Stimulated activated memory B cell treated with anti-CD40 and anti-IgM and Interleukin-4, amounts not matched to agents 10 μg/mL and 1 μg/mL and 100 μg/mL, for 72 hours (primary cell): ENCODE results near the gene SPAG6.

Experiments
- ATAC-seq: fragments of 150-1000 bp; cut with Tn5 transposase; 2 replicates; pipeline ENCODE4 v1.10.0; 2021
- H3K27ac Mint-ChIP-seq: one replicate; pipeline ENCODE4 v1.8.0; 2022; ENCODE audit warnings: mild to moderate bottlenecking, mixed read lengths
- H3K27me3 Mint-ChIP-seq: one replicate; pipeline ENCODE4 v1.8.0; 2022; ENCODE audit warnings: mixed read lengths
- H3K36me3 Mint-ChIP-seq: one replicate; pipeline ENCODE4 v1.8.0; 2022; ENCODE audit warnings: mixed read lengths
- H3K4me1 Mint-ChIP-seq: one replicate; pipeline ENCODE4 v1.8.0; 2022; ENCODE audit warnings: mixed read lengths
- H3K4me3 Mint-ChIP-seq: one replicate; pipeline ENCODE4 v1.8.0; 2022; ENCODE audit warnings: mild to moderate bottlenecking, moderate library complexity, mixed read lengths
- H3K9me3 Mint-ChIP-seq: one replicate; pipeline ENCODE4 v1.8.0; 2022; ENCODE audit warnings: mixed read lengths

Gene SPAG6

DNA sequence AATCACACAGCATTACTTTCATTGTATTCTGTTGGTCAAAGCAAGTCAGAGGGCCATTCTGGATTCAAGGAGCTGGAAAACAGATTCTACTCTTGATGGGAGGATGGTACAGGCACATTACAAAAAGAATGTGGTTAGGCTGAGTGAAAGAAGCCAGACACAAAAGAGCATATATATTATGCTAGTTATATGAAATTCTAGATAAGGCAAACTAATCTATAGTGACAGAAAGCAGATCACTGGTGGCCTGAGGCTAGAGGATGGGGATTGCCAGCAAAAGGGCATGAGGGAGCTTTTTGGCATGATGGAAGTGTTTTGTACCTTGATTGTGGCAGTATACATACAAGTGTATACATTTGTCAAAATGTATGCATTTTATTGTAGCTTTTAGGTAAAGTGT, 96.8 kb downstream of the SPAG6 start:
- no peaks in the 10 kb centered on the region for H3K27me3 Mint-ChIP-seq
- no peaks in the 10 kb centered on the region for H3K36me3 Mint-ChIP-seq
- H3K27ac Mint-ChIP-seq: no peak overlapping the region
- ATAC-seq: no peak
- H3K4me1 Mint-ChIP-seq: peaks cover 53% of the 10 kb centered on the region
- no peak overlapping the region for H3K4me3 Mint-ChIP-seq
- no peaks in the 10 kb centered on the region for H3K9me3 Mint-ChIP-seq

DNA sequence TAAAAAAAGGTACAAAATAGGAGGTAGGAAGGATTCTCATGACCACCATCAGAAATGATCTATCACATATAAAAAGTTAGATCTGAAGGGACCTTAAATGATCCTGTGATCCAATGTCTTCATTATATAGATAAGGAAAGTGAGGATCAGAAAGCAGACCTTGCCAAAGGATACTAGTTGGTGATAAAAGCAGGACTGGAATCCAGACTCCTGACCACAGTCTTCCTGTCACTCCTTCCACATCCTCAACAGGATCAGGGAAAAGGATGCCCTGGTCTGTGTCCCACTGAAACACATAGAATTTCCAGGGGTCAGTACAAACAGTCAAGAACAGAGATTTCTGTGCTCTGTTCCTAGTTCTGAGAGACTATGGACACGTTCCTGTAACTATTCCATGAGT, 97.2 kb downstream of the SPAG6 start:
- Mint-ChIP-seq H3K27ac (no peak overlapping the region), H3K4me1 (peaks cover 53% of the 10 kb centered on the region), H3K4me3 (no peak overlapping the region), H3K27me3 (no peaks in the 10 kb centered on the region), H3K9me3 (no peaks in the 10 kb centered on the region), H3K36me3 (no peaks in the 10 kb centered on the region)
- ATAC-seq: no peak

DNA sequence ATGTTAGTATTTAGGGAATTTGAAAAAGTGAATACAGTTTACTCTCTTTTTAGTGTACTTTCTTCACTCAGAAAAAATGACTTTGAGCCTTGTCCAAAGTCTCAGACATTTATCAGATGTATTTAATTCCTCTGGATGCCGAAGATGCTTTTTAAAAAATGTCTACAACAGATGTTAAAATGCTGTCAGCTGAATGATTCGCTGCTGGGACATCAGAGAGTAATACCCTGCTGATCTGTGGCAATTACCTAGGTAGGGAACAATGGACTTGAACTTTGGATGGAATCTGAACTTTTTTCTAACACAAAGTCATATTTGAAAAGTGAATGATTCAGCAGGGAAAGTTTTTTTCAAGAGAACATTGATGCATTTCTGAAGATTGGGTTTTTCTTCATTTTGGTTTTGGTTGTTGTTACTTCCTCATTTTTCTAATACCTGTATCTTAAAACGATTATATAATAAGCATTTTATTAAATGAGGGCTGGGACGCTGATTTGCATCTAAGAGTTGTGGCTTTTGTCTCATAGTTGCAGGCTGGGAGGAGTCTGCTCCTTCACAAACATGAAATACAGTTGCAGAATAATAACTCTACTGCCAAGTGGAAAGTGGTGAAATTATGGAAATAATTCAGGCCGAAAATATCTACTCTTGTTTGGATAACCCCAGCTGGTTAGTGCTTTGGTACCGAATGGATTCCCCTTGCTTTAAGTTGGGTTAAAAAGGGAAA, 98.0 kb downstream of the SPAG6 start:
- H3K27me3 Mint-ChIP-seq: no peaks in the 10 kb centered on the region
- H3K4me3 Mint-ChIP-seq: no peak overlapping the region
- H3K4me1 Mint-ChIP-seq: peaks cover 46% of the 10 kb centered on the region
- H3K27ac Mint-ChIP-seq: no peak overlapping the region
- no peaks in the 10 kb centered on the region for H3K9me3 Mint-ChIP-seq
- peak; percentile 16 for ATAC-seq
- H3K36me3 Mint-ChIP-seq: no peaks in the 10 kb centered on the region

DNA sequence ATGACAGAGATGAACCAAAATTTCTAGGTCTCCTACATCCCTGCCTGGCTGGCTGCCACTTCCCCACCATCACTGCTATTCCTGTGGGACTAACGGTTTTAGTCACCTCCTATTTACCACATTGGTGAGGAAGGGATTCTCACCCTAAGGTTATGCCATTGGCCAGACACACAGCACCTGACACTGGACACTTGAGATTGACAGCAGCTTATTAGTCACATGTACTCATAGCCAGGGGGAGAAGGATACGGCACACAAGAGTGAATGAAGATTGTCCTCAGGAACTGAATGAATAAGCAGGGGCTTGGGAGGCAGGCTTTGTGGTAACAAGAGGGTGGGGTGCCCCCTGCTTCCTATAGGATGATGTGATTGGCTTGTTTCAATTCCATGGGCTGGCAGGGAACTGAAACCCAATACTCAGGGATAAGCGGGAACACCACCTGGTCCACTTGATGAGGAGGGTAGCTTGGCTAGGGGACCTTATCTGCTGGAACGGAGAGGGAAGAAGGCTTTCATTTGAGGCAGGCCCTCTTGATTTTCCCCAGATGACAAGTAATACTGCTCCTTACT, 99.0 kb downstream of the SPAG6 start:
- Mint-ChIP-seq H3K9me3 (no peaks in the 10 kb centered on the region), H3K27me3 (no peaks in the 10 kb centered on the region), H3K4me1 (peaks cover 36% of the 10 kb centered on the region), H3K4me3 (no peak overlapping the region), H3K36me3 (no peaks in the 10 kb centered on the region), H3K27ac (no peak overlapping the region)
- ATAC-seq: no peak

DNA sequence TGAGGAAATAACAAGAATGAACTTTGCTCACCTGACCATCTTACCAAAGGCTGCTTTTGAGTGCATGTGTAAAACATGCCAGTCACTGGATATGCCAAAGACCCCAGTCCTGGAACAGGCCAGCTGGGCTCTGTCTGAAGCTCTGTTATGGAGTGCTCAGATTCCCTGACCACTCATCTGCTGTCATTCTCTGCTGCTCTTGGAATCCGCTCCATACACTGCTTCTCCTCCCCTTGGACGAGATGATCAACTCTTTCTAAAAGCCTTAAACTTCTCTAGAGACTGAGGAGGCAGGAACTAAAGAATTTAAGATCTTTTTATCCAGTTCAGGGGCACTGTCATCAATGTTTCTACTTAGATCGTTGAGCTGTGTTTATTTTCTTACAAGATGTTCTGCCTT, 100.2 kb downstream of the SPAG6 start:
- no peak for ATAC-seq
- Mint-ChIP-seq H3K27me3 (no peaks in the 10 kb centered on the region), H3K36me3 (no peaks in the 10 kb centered on the region), H3K4me3 (no peak overlapping the region), H3K4me1 (peaks cover 27% of the 10 kb centered on the region), H3K9me3 (no peaks in the 10 kb centered on the region), H3K27ac (no peak overlapping the region)

DNA sequence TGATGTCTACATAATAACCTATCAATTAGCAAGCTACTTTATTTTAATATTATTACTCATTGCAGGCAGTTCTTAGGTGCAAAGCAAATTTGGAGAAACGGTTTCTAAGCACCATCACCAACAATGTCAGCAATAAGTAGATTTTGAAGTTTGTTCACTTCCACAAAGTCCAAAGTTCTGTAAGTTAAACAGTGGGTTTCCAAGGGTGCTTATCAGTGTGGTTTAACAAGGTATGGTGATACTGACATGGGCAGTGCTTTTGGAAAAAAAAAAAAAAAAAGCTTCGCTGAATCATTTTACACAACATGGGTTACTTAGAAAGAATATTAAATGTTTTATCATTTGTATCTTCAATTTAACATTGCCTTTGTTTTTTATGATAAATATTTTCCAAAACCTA, 101.8 kb downstream of the SPAG6 start:
- Mint-ChIP-seq H3K27ac (no peak overlapping the region), H3K36me3 (no peaks in the 10 kb centered on the region), H3K4me3 (no peak overlapping the region), H3K9me3 (no peaks in the 10 kb centered on the region), H3K4me1 (peaks cover 16% of the 10 kb centered on the region), H3K27me3 (no peaks in the 10 kb centered on the region)
- no peak for ATAC-seq

DNA sequence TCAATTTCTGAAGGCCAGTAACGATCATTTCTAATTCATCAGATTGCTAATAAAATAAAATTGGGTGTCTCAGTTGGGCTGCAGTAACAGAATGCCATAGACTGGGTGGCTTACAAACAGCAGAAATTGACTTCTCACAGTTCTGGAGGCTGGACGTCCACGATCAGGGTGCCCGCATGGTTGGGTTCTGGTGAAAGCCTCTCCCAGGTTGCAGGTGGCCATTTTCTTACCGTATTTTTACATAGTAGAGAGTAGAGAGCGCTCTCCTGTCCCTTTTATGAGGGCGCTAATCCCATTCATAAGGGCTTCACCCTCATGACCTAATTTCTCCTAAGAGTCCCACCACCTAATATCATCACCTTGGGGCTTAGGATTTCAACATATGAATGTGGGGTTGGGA, 106.0 kb downstream of the SPAG6 start:
- no peak for ATAC-seq
- peaks cover 16% of the 10 kb centered on the region for H3K4me1 Mint-ChIP-seq
- H3K27ac Mint-ChIP-seq: no peak overlapping the region
- H3K27me3 Mint-ChIP-seq: no peaks in the 10 kb centered on the region
- no peak overlapping the region for H3K4me3 Mint-ChIP-seq
- no peaks in the 10 kb centered on the region for H3K36me3 Mint-ChIP-seq
- H3K9me3 Mint-ChIP-seq: no peaks in the 10 kb centered on the region

DNA sequence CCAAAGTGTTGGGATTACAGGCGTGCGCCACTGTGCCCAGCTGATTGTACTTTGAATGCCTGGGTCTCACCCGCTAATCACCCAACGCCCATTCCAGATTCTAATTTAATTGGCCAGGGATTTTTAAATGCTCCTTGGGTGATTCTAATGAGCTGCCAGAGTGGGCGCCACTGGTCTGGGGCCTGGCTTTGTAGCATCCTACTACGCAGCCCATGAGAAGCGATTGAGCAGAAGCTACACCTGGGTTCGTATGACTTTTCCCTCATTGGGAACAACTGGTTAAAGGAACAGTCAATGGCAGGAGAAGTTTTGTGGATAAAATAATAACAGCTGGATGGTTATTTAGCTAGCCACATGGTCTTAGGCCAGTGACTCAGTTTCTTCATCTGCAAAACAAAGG, 108.0 kb downstream of the SPAG6 start:
- ATAC-seq: no peak
- H3K4me3 Mint-ChIP-seq: no peak overlapping the region
- no peak overlapping the region for H3K27ac Mint-ChIP-seq
- H3K9me3 Mint-ChIP-seq: no peaks in the 10 kb centered on the region
- H3K36me3 Mint-ChIP-seq: no peaks in the 10 kb centered on the region
- H3K4me1 Mint-ChIP-seq: peaks cover 23% of the 10 kb centered on the region
- no peaks in the 10 kb centered on the region for H3K27me3 Mint-ChIP-seq

DNA sequence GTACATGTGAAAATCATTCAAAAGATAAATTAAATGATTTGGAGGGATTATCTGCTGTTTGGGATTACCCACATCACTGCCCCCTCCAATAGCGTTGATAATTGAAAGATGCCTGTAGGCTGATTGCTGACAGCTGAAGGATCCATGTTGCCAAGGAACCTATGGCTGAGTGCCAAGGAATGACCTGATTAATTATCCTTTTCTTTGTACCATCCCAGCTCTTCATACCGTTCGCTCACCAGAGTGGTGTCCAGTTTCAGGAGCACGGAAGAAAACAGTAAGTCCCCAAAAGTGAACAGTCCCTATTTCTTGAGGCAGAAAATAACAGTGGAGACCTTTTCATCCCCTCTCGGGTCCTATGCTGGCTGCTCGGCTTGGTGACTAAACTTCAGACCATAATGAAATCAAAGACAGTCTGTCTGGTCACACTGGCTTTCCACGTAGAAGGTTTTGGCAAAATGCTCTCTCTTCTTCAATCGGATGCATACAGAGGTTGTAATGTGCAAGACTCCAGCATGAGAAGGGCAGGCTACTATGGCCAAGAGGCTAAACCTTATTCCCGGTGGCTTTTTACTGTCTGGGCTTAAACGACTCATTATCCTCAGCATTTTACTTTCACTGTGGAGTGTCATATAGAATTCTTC, 108.8 kb downstream of the SPAG6 start:
- Mint-ChIP-seq H3K4me1 (peaks cover 23% of the 10 kb centered on the region), H3K4me3 (no peak overlapping the region), H3K27me3 (no peaks in the 10 kb centered on the region), H3K27ac (peak overlapping the region; percentile 62), H3K9me3 (no peaks in the 10 kb centered on the region), H3K36me3 (no peaks in the 10 kb centered on the region)
- ATAC-seq: no peak

DNA sequence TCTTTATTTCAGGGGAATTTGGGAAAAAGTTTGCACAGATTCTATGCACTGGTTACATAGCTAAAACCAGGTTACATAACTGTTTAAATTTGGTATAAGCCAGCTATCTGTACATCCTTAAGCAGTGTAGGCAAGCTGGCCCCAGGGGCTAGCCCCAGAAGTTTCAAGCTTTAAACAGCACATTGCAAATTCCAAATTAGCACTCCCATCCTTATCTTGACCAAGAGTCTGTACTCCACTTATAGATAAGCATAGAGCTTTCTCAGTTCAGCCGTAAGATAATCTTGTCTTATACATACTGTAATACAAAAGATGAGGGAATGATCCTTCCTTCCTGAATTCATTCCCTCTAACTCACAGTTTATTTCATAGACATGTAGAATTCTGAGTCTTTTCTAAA, 109.3 kb downstream of the SPAG6 start:
- H3K4me1 Mint-ChIP-seq: peaks cover 28% of the 10 kb centered on the region
- ATAC-seq: no peak
- H3K27me3 Mint-ChIP-seq: no peaks in the 10 kb centered on the region
- no peaks in the 10 kb centered on the region for H3K9me3 Mint-ChIP-seq
- peak overlapping the region; percentile 62 for H3K27ac Mint-ChIP-seq
- H3K36me3 Mint-ChIP-seq: no peaks in the 10 kb centered on the region
- no peak overlapping the region for H3K4me3 Mint-ChIP-seq

DNA sequence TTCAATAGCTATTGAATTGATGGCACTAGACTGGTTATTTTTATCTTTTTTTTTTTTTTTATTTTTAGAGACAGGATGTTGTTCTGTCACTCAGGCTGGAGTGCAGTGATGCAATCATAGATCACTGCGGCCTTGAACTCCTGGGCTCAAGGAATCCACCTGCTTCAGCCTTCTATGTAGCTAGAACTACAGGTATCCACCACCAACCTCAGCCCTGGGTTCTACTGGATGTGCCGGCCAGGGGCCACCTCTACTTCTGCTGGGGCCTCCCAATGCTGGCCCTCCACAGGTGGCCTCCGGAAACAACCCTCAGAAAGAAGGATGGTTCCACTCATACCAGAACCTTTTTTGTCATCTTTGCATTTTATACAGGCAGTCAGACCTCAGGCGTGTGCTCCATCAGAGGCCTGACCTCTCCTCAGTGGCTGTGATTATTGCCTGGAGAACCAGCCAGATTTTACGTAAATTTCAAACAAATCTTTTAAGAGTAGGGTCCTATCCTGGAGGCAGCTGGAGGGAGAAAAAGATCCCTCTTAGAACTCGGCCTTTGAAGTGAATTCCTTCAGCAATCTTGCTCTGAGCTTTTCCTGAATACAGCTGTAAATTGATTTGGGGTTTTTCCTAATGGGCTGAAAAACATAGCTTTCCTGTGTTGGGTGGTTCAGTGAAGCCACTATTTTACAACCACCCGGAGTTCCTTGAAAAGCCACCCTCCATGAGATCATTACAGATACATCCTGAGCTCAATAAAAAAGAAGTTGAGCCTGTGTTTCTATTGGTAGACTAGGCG, 110.0 kb downstream of the SPAG6 start:
- Mint-ChIP-seq H3K4me1 (peaks cover 32% of the 10 kb centered on the region), H3K36me3 (no peaks in the 10 kb centered on the region), H3K27ac (peak overlapping the region; percentile 62), H3K27me3 (no peaks in the 10 kb centered on the region), H3K4me3 (no peak overlapping the region), H3K9me3 (no peaks in the 10 kb centered on the region)
- peak; percentile 62 for ATAC-seq

DNA sequence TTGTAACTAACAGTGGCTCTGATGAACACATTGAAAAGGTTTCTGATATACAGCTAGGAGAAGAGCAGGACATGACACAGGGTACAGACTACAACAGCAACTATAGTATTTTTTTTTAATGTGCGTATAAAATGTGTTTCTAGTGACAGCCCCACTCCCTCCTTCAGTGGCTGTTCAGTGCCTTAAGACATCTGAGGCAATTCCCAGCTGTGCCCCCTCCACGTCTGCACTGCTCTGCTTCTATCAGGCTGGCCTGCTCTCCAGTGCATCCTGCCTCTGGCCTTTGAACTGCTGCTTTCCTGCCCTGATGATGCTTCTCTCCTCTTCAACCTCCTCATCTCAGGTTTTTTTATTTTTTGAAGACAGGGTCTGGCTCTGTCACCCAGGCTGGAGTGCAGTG, 111.2 kb downstream of the SPAG6 start:
- Mint-ChIP-seq H3K36me3 (no peaks in the 10 kb centered on the region), H3K4me3 (no peak overlapping the region), H3K27ac (no peak overlapping the region), H3K9me3 (no peaks in the 10 kb centered on the region), H3K4me1 (peaks cover 32% of the 10 kb centered on the region), H3K27me3 (no peaks in the 10 kb centered on the region)
- no peak for ATAC-seq

DNA sequence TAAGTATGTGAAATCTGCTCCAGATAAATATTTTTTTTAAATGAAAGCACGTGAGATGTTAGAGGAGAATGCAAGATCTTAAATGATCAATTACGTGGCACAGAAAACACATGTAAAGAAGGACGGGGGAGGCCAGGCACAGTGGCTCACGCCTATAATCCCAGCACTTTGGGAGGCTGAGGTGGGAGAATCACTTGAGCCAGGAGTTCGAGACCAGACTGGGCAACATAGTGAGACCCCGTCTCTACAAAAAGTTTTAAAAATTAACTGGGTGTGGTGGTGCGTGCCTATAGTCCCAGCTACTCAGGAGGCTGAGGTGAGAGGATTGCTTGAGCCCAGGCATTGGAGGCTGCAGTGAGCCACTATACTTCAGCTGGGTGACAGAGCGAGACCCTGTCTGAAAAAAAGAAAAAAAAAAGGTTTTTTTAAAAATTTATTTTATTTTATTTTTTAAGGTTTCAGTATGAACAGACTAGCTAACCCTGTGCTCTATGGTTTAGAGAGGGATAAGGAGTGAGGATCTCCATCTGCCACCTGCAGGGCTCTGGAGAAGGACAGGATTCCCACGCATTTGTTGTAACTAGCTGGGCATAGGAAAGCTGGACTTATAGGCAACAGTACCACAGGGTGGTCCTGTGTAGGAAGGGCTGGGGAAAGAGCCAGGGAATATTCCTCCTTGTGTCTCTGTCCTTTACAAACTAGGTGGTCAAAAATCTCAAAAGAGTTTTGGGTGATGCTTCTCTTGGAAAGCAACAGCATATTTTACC, 113.2 kb downstream of the SPAG6 start:
- Mint-ChIP-seq H3K27me3 (no peaks in the 10 kb centered on the region), H3K4me3 (no peak overlapping the region), H3K9me3 (no peaks in the 10 kb centered on the region), H3K36me3 (no peaks in the 10 kb centered on the region), H3K4me1 (peaks cover 32% of the 10 kb centered on the region), H3K27ac (no peak overlapping the region)
- ATAC-seq: no peak

DNA sequence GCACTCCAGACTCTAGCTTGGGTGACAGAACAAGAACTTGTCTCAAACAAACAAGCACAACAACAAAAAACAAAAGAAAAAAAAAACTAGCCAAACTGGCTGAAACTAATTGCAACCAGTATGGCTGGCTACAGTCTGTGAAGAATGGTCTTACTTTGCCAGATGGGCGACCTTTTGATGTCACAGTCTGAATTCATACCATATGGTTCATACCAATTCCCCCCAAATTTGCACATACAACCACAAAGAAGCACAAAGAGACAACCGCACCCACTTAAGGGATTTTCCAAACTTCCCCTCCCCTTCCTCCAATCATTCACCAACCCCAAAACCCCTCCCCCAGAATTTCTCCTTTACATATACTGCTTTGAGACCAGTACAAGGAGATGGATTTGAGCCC, 114.2 kb downstream of the SPAG6 start:
- Mint-ChIP-seq H3K36me3 (no peaks in the 10 kb centered on the region), H3K27me3 (no peaks in the 10 kb centered on the region), H3K4me1 (peaks cover 33% of the 10 kb centered on the region), H3K9me3 (no peaks in the 10 kb centered on the region), H3K27ac (no peak overlapping the region), H3K4me3 (no peak overlapping the region)
- ATAC-seq: peak; percentile 62

DNA sequence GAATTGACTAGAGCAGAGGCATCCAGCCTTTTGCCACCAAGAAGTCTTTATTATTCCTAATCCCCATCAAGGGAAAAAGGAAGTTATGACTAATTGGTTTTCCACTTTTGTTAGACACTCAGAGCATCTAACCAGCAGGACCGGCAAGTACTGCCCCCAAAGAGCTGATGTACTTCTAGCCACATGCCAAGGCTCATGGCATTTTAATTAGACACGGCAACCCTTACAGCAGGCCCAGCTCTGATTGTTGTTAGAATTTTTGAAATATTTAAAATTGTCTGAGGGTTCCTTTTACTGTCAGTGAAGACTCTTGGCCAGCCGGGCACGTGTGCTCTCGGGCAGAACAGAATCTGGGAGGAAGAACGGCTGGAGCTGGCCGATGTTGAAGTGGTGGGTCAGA, 114.8 kb downstream of the SPAG6 start:
- Mint-ChIP-seq H3K4me1 (peaks cover 27% of the 10 kb centered on the region), H3K27me3 (no peaks in the 10 kb centered on the region), H3K36me3 (no peaks in the 10 kb centered on the region), H3K27ac (no peak overlapping the region), H3K4me3 (no peak overlapping the region), H3K9me3 (no peaks in the 10 kb centered on the region)
- ATAC-seq: no peak
